ENCODE measurements around the gene TOMM20.

GRCh38 chr1:235127732-235128455 is 743 bp downstream of the TOMM20 start:
- TF ChIP-seq CTCF (conservative IDR thresholded peaks at IDR 0.05; ENCODE audit: low read depth, low read length) (no peak), EZH2 (IDR thresholded peaks at IDR 0.05; ENCODE audit: borderline replicate concordance, low read depth, low read length, poor library complexity, severe bottlenecking) (no peak)

Measured in A673 (cell line).